K562 (cell line): ENCODE results near the gene TTLL10. TPM values are rescaled to one million over a fixed set of nuclear protein-coding genes. Genes with fewer than 3 reads are reported as not detected.
A peak's percentile ranks its signal among the peaks of the same experiment; 100 is the strongest.

ENCODE experiments used
- ATF7 ChIP-seq: fragments of 450-650 bp; IDR thresholded peaks from 2 replicates; pipeline ENCODE4 v1.7.1; 2014; ENCODE audit warnings: mild to moderate bottlenecking, moderate library complexity
- CEBPB ChIP-seq: fragments of 450-650 bp; IDR thresholded peaks from 2 replicates; pipeline ENCODE4 v1.6.1; 2016; ENCODE audit warnings: missing genetic modification characterization, missing compliant biosample characterization
- CEBPG ChIP-seq, 3 experiments: fragments of 200-800 bp in 1 of 3; sonication (Bioruptor generic) in 1 of 3; sonication (generic) in 1 of 3; formaldehyde crosslinking in 1 of 3; IDR thresholded peaks in 2 of 3; conservative IDR thresholded peaks in 1 of 3; 2 replicates each; pipeline versions ENCODE4 v1.6.1 to v1.8.0; 2016 to 2022; ENCODE audit warnings: missing compliant biosample characterization in 2 of 3, missing genetic modification characterization in 2 of 3, mild to moderate bottlenecking in 1 of 3, missing genetic modification reagents in 1 of 3
- FOXA1 ChIP-seq: fragments of 450-650 bp; IDR thresholded peaks from 2 replicates; pipeline ENCODE4 v1.6.1; 2016; ENCODE audit warnings: mild to moderate bottlenecking, borderline replicate concordance
- HDAC3 ChIP-seq: fragments of 450-650 bp; IDR thresholded peaks from 2 replicates; pipeline ENCODE4 v1.6.1; 2018; ENCODE audit warnings: borderline replicate concordance, mild to moderate bottlenecking, moderate library complexity; ENCODE audit not compliant: partially characterized antibody
- HNRNPUL1 ChIP-seq: fragments of 200-400 bp; formaldehyde crosslinking; IDR thresholded peaks from 2 replicates; pipeline ENCODE4 v1.6.1; 2017; ENCODE audit warnings: low read length
- KLF10 ChIP-seq: fragments of 250-450 bp; sonication (Bioruptor Pico); IDR thresholded peaks from 2 replicates; pipeline ENCODE4 v1.6.1; 2021; ENCODE audit warnings: matching md5 sums
- NEUROD1 ChIP-seq: fragments of 150-350 bp; IDR thresholded peaks from 2 replicates; pipeline ENCODE4 v1.6.1; 2014; ENCODE audit warnings: borderline replicate concordance, low read length, low read depth; ENCODE audit not compliant: partially characterized antibody
- NR2F6 ChIP-seq: fragments of 450-650 bp; formaldehyde crosslinking; IDR thresholded peaks from 2 replicates; pipeline ENCODE4 v1.4.0; 2020; ENCODE audit warnings: mild to moderate bottlenecking
- RBM25 ChIP-seq: fragments of 200-400 bp; formaldehyde crosslinking; IDR thresholded peaks from 2 replicates; pipeline ENCODE4 v1.6.1; 2018; ENCODE audit warnings: low read length, low read depth, moderate library complexity; ENCODE audit not compliant: severe bottlenecking
- RBM34 ChIP-seq: fragments of 200-400 bp; formaldehyde crosslinking; IDR thresholded peaks from 2 replicates; pipeline ENCODE4 v1.6.1; 2018; ENCODE audit warnings: low read length, borderline replicate concordance; ENCODE audit not compliant: insufficient read depth
- SMARCA4 ChIP-seq: fragments of 450-650 bp; IDR thresholded peaks from 2 replicates; pipeline ENCODE4 v1.6.1; 2016
- SOX6 ChIP-seq: fragments of 450-650 bp; IDR thresholded peaks from 2 replicates; pipeline ENCODE4 v1.6.1; 2014; ENCODE audit warnings: mild to moderate bottlenecking
- STAT5A ChIP-seq: IDR thresholded peaks from 2 replicates; pipeline ENCODE4 v1.6.1; 2012; ENCODE audit warnings: low read length, inconsistent platforms, borderline replicate concordance
- TAF1 ChIP-seq: IDR thresholded peaks from 2 replicates; pipeline ENCODE4 v1.6.1; 2011; ENCODE audit warnings: mild to moderate bottlenecking, low read length, moderate library complexity; ENCODE audit not compliant: insufficient read depth, control insufficient read depth, severe bottlenecking; ENCODE audit errors: extremely low read depth
- TCF7L2 ChIP-seq: fragments of 150-350 bp; IDR thresholded peaks from 2 replicates; pipeline ENCODE4 v1.6.1; 2016; ENCODE audit warnings: low read depth, mild to moderate bottlenecking, low read length, moderate library complexity
- TGIF2 ChIP-seq: sonication (generic); formaldehyde crosslinking; IDR thresholded peaks from 2 replicates; pipeline ENCODE4 v1.8.1; 2022; ENCODE audit warnings: mild to moderate bottlenecking, missing genetic modification reagents, moderate library complexity
- WHSC1 ChIP-seq: IDR thresholded peaks from one replicate; pipeline ENCODE4 v1.6.1; 2012; ENCODE audit warnings: low read length, control low read depth, inconsistent platforms
- ZBTB17 ChIP-seq: fragments of 450-650 bp; formaldehyde crosslinking; IDR thresholded peaks from 2 replicates; pipeline ENCODE4 v1.4.0; 2020; ENCODE audit warnings: mild to moderate bottlenecking
- ZNF282 ChIP-seq: sonication (generic); formaldehyde crosslinking; IDR thresholded peaks from 2 replicates; pipeline ENCODE4 v1.8.1; 2023; ENCODE audit warnings: missing genetic modification reagents
- polyA plus RNA-seq, 8 experiments: library from polyadenylated mRNA; depleted of rRNA in 4 of 8; stranded (reverse) in 5 of 8; unstranded in 3 of 8; fragments of >200 nt; fragmentation: Nextera tagmentation in 2 of 8; fragmentation: Illumina TruSeq in 1 of 8; extraction: Ambion mirVana in 2 of 8; extraction: Trizol in 1 of 8; gene quantifications; 2 replicates each; pipeline versions ENCODE4 v1.2.1 to v1.2.3, GENCODE V29; 2011 to 2014; ENCODE audit warnings: inconsistent platforms in 1 of 8, missing spikeins in 1 of 8
- total RNA-seq, 7 experiments: library from RNA; depleted of rRNA in 6 of 7; stranded (reverse); fragments of >200 nt in 6 of 7; fragmentation: Illumina TruSeq in 2 of 7; extraction: Trizol in 2 of 7; gene quantifications; 2 replicates each; pipeline versions ENCODE4 v1.2.1 to v1.2.3, GENCODE V29; 2011 to 2021; ENCODE audit warnings: low replicate concordance in 1 of 7
- TF ChIP-seq, protein P1 (sequence below): fragments of 250-450 bp; sonication (Bioruptor Pico); IDR thresholded peaks from 2 replicates; pipeline ENCODE4 v1.5.0; 2021; ENCODE audit warnings: mild to moderate bottlenecking, moderate library complexity
- TF ChIP-seq, protein P2 (sequence below), 2 experiments: fragments of 450-650 bp in 1 of 2; sonication (generic) in 1 of 2; formaldehyde crosslinking; conservative IDR thresholded peaks; 2 replicates each; pipeline versions ENCODE4 v1.4.0 to v1.8.1; 2020 to 2022; ENCODE audit warnings: mild to moderate bottlenecking in 1 of 2, missing genetic modification reagents in 1 of 2
- TF ChIP-seq, protein P3 (sequence below): sonication (generic); formaldehyde crosslinking; IDR thresholded peaks from 2 replicates; pipeline ENCODE4 v1.8.1; 2023; ENCODE audit warnings: mild to moderate bottlenecking, missing genetic modification reagents

Gene TTLL10
- total and polyA plus RNA-seq, 9 of the 15 experiments (the other 6 are each of a cell fraction or from before 2014, with no cell fraction given), result not detected

DNA sequence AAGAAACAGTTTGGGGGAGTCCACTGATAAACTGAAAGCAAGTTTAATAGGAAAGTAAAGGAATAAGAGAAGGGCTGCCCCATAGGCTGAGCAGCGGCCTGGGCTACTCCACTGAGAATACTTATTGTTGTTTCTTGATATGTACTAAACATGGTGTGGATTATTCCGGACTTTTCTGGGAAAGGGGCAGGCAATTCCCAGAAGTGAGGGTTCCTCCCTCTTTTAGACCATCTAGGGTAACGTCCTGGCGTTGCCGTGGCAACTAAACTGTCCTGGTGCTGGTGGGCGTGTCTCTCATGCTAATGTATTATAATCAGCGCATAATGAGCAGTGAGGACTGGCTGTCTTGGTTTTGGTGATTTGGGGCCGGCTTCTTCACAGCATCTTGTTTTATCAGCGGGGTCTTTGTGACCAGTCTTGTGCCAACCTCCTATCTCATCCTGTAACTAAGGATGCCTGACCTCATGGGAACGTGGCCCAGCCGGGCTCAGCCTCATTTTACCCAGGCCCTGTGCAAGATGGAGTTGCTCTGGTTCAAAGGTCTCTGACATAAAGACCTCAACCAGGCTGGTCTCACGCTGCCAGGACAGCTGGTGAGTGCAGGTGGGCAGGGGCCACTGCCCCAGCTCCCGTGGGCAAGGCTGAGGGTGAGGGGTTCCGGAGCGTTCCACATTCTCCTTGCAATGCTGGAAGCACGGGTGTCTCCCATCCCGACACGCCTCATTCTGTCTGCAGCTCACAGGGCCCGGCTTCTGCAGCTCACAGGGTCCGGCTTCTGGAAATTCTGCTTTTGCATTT is 38.1 kb upstream of the TTLL10 start (continued):
- TF ChIP-seq ZNF282 (CRISPR knock-in tag) (no peak), HNRNPUL1 (no peak), TAF1 (no peak), KLF10 (CRISPR knock-in tag) (no peak), RBM34 (no peak), SOX6 (peak; percentile 48; the same call in 1 of the 2 replicates), NEUROD1 (no peak), TCF7L2 (no peak), ATF7 (peak; percentile 81), SMARCA4 (no peak), FOXA1 (no peak), WHSC1 (no peak), ZBTB17 (CRISPR knock-in tag) (no peak), TGIF2 (CRISPR knock-in tag) (no peak), RBM25 (no peak), CEBPG (CRISPR knock-in tag; IDR thresholded peaks at IDR 0.05) (no peak), CEBPG (tag; conservative IDR thresholded peaks at IDR 0.05 in 1 of 2, IDR thresholded peaks at IDR 0.05 in 1 of 2) (no peak), STAT5A (peak; percentile 93), HDAC3 (no peak), NR2F6 (CRISPR knock-in tag) (no peak), CEBPB (tag) (no peak)
- TF ChIP-seq, protein P1, sequence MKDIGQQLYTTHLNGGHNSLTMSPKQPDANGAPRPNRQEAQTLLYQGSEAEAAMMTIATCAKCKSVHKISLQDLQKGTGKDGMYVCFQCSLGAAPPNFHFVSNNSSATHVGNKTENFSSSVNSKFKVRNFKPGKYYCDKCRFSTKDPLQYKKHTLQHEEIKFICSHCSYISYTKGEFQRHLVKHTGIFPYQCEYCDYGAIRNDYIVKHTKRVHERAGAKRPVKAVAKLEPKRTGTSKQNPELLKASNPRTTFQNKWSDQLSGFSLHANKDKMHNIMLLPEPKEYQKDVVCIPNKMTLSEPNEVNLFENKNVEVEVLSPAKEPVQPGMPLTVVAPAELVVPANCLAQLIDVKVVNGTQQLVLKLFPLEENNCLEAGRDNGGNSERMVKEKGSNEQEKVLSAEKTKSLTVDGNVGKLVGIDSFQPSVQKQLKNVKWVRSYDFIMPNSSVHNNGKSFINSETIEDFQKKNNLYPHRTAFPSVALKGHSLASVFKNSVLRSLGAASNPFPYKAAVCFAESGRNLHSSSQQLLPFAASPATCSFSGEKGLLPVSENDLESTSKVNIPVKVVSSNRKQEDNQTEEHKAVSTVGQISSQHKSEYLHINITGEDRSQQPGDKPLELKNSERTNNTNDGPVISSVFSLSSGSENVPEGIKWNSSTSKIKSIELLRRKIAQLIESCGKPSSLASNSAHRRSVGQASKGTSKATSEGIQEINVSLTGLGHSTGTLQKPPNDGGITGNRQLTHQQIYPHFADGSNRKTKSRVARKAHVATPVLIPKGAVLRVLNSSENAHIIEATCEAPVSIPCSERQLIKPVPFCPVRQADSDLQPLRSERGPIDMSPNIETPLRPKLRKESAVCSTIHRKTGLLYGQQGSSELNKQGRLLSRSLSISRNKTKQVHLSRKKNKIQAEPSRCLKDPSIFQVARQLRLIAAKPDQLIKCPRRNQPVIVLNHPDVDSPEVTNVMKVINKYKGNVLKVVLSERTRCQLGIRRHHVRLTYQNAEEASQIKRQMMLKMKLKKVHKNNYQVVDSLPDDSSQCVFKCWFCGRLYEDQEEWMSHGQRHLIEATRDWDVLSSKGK (CRISPR knock-in tag), result no peak
- TF ChIP-seq, protein P2, sequence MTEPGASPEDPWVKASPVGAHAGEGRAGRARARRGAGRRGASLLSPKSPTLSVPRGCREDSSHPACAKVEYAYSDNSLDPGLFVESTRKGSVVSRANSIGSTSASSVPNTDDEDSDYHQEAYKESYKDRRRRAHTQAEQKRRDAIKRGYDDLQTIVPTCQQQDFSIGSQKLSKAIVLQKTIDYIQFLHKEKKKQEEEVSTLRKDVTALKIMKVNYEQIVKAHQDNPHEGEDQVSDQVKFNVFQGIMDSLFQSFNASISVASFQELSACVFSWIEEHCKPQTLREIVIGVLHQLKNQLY (CRISPR knock-in tag; conservative IDR thresholded peaks at IDR 0.05), result no peak
- TF ChIP-seq, protein P3, sequence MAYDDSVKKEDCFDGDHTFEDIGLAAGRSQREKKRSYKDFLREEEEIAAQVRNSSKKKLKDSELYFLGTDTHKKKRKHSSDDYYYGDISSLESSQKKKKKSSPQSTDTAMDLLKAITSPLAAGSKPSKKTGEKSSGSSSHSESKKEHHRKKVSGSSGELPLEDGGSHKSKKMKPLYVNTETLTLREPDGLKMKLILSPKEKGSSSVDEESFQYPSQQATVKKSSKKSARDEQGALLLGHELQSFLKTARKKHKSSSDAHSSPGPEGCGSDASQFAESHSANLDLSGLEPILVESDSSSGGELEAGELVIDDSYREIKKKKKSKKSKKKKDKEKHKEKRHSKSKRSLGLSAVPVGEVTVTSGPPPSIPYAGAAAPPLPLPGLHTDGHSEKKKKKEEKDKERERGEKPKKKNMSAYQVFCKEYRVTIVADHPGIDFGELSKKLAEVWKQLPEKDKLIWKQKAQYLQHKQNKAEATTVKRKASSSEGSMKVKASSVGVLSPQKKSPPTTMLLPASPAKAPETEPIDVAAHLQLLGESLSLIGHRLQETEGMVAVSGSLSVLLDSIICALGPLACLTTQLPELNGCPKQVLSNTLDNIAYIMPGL (CRISPR knock-in tag), result no peak
